Mononuclear cell (primary cell): Measurements from ENCODE around the gene CFI. TPM values are rescaled to one million over a fixed set of nuclear protein-coding genes. Genes with fewer than 3 reads are reported as not detected.
"Not testable (repeated sequence)": the region's sequence is repeated elsewhere in the genome, so short reads cannot be mapped to it uniquely, and the experiment has no call there.

Source experiments
- H3K27me3 ChIP-seq: 2 replicates; pipeline ENCODE4 v1.6.0; 2011; ENCODE audit warnings: low read length, control low read depth; ENCODE audit not compliant: insufficient read depth
- H3K4me1 ChIP-seq: 2 replicates; pipeline ENCODE4 v1.5.1; 2011; ENCODE audit warnings: mild to moderate bottlenecking, low read length, control low read depth; ENCODE audit not compliant: insufficient read depth
- H3K4me3 ChIP-seq: 2 replicates; pipeline ENCODE4 v1.5.1; 2011; ENCODE audit warnings: mild to moderate bottlenecking, low read length, moderate library complexity
- H3K9me3 ChIP-seq: 2 replicates; pipeline ENCODE4 v1.5.1; 2011; ENCODE audit warnings: low read depth, mild to moderate bottlenecking, control low read depth, low read length
- total RNA-seq: library from RNA; depleted of rRNA; stranded (reverse); fragments of >200 nt; gene quantifications from one replicate; pipeline ENCODE4 v1.2.3, GENCODE V29; 2012

Gene CFI
- total RNA-seq, 1 donor, result under 0.01 TPM

GRCh38 chr4:109811707-109812106 is 9.9 kb upstream of the CFI start:
- H3K4me3 ChIP-seq, result no peak overlapping the region
- no peaks in the 10 kb centered on the region for H3K27me3 ChIP-seq
- no peaks in the 10 kb centered on the region for H3K9me3 ChIP-seq
- peaks cover 13% of the 10 kb centered on the region for H3K4me1 ChIP-seq

- Histone ChIP-seq H3K27me3 (no peaks in the 10 kb centered on the region), H3K9me3 (no peaks in the 10 kb centered on the region), H3K4me1 (peaks cover 4% of the 10 kb centered on the region), H3K4me3 (no peak overlapping the region)
Measured at GRCh38 chr4:109810552-109811387, 9.0 kb upstream of the CFI start.

GRCh38 chr4:109809655-109810054 is 7.9 kb upstream of the CFI start:
- H3K4me1 ChIP-seq, result peaks cover under 1% of the 10 kb centered on the region
- no peak overlapping the region for H3K4me3 ChIP-seq
- H3K9me3 ChIP-seq, result no peaks in the 10 kb centered on the region
- no peaks in the 10 kb centered on the region for H3K27me3 ChIP-seq

- H3K4me3 ChIP-seq, result no peak overlapping the region
- H3K27me3 ChIP-seq, result no peaks in the 10 kb centered on the region
- H3K9me3 ChIP-seq, result no peaks in the 10 kb centered on the region
- no peaks in the 10 kb centered on the region for H3K4me1 ChIP-seq
Measured at GRCh38 chr4:109803924-109804571, 2.2 kb upstream of the CFI start.

- no peaks in the 10 kb centered on the region for H3K27me3 ChIP-seq
- no peak overlapping the region for H3K4me3 ChIP-seq
- no peaks in the 10 kb centered on the region for H3K9me3 ChIP-seq
- H3K4me1 ChIP-seq, result no peaks in the 10 kb centered on the region
Measured at GRCh38 chr4:109801099-109801789, 555 bp downstream of the CFI start.

- peaks cover 13% of the 10 kb centered on the region for H3K9me3 ChIP-seq
- no peak overlapping the region for H3K4me3 ChIP-seq
- H3K4me1 ChIP-seq, result no peaks in the 10 kb centered on the region
- peaks cover 11% of the 10 kb centered on the region for H3K27me3 ChIP-seq
Measured at GRCh38 chr4:109798866-109799265, 2.9 kb downstream of the CFI start.

- Histone ChIP-seq H3K4me3 (no peak overlapping the region), H3K9me3 (peaks cover 18% of the 10 kb centered on the region), H3K4me1 (no peaks in the 10 kb centered on the region), H3K27me3 (peaks cover 17% of the 10 kb centered on the region)
Measured at GRCh38 chr4:109795059-109795458, 6.7 kb downstream of the CFI start.

GRCh38 chr4:109787807-109788206 is 14.0 kb downstream of the CFI start:
- H3K4me3 ChIP-seq, result no peak overlapping the region
- H3K27me3 ChIP-seq, result no peaks in the 10 kb centered on the region
- no peaks in the 10 kb centered on the region for H3K4me1 ChIP-seq
- peaks cover 9% of the 10 kb centered on the region for H3K9me3 ChIP-seq

GRCh38 chr4:109786846-109787245 is 15.0 kb downstream of the CFI start:
- H3K4me1 ChIP-seq, result no peaks in the 10 kb centered on the region
- no peak overlapping the region for H3K4me3 ChIP-seq
- H3K9me3 ChIP-seq, result peaks cover 9% of the 10 kb centered on the region
- no peaks in the 10 kb centered on the region for H3K27me3 ChIP-seq

GRCh38 chr4:109782092-109782491 is 19.7 kb downstream of the CFI start:
- not testable (repeated sequence) for H3K4me1 ChIP-seq, H3K9me3 ChIP-seq, H3K4me3 ChIP-seq, H3K27me3 ChIP-seq

GRCh38 chr4:109764789-109765402 is 36.9 kb downstream of the CFI start:
- Histone ChIP-seq H3K9me3 (no peaks in the 10 kb centered on the region), H3K27me3 (peaks cover 7% of the 10 kb centered on the region), H3K4me1 (no peaks in the 10 kb centered on the region), H3K4me3 (no peak overlapping the region)

- Histone ChIP-seq H3K4me1 (no peaks in the 10 kb centered on the region), H3K9me3 (no peaks in the 10 kb centered on the region), H3K27me3 (peaks cover 6% of the 10 kb centered on the region), H3K4me3 (no peak overlapping the region)
Measured at GRCh38 chr4:109764376-109764775, 37.4 kb downstream of the CFI start.

- Histone ChIP-seq H3K4me1 (no peaks in the 10 kb centered on the region), H3K4me3 (no peak overlapping the region), H3K9me3 (no peaks in the 10 kb centered on the region), H3K27me3 (peaks cover 4% of the 10 kb centered on the region)
Measured at GRCh38 chr4:109760682-109761081, 41.1 kb downstream of the CFI start.

- Histone ChIP-seq H3K9me3 (no peaks in the 10 kb centered on the region), H3K4me1 (no peaks in the 10 kb centered on the region), H3K27me3 (no peaks in the 10 kb centered on the region), H3K4me3 (no peak overlapping the region)
Measured at GRCh38 chr4:109755656-109756055, 46.1 kb downstream of the CFI start.
